ENCODE data around the gene HTR6. TPM values are rescaled to one million over a fixed set of nuclear protein-coding genes. Genes with fewer than 3 reads are reported as not detected.

HTR6 gene
- total RNA-seq, 1 experiment from 2014 or later, result 0.10 TPM

- DNase-seq (ENCODE audit: low read depth, low spot score) (no peak), ATAC-seq (no peak)
- ChIA-PET POLR2A (no interaction called here), CTCF (no interaction called here)
- BruUV-seq (replicated peaks), result no TSS peak
- H3K4me1 ChIP-seq (ENCODE audit: control insufficient read depth, insufficient read depth, low read length), result no peaks in the 10 kb centered on the region
- H3K27me3 ChIP-seq (ENCODE audit: control insufficient read depth, insufficient read depth, low read length), result no peaks in the 10 kb centered on the region
- no peak overlapping the region for H3K4me3 ChIP-seq (ENCODE audit: low read depth in 2 of 2, low read length in 2 of 2)
- intact Hi-C loops (cut with micrococcal nuclease; ENCODE audit: unreplicated experiment), result no loop called here
- H3K36me3 ChIP-seq (ENCODE audit: control insufficient read depth, insufficient read depth, low read length), result no peaks in the 10 kb centered on the region
- H3K9me3 ChIP-seq (ENCODE audit: control insufficient read depth, insufficient read depth, low read depth, low read length), result no peaks in the 10 kb centered on the region
- no peak for TF ChIP-seq TCF7L2 (IDR thresholded peaks at IDR 0.05; ENCODE audit: low read depth, low read length)
- TF ChIP-seq, protein P1, sequence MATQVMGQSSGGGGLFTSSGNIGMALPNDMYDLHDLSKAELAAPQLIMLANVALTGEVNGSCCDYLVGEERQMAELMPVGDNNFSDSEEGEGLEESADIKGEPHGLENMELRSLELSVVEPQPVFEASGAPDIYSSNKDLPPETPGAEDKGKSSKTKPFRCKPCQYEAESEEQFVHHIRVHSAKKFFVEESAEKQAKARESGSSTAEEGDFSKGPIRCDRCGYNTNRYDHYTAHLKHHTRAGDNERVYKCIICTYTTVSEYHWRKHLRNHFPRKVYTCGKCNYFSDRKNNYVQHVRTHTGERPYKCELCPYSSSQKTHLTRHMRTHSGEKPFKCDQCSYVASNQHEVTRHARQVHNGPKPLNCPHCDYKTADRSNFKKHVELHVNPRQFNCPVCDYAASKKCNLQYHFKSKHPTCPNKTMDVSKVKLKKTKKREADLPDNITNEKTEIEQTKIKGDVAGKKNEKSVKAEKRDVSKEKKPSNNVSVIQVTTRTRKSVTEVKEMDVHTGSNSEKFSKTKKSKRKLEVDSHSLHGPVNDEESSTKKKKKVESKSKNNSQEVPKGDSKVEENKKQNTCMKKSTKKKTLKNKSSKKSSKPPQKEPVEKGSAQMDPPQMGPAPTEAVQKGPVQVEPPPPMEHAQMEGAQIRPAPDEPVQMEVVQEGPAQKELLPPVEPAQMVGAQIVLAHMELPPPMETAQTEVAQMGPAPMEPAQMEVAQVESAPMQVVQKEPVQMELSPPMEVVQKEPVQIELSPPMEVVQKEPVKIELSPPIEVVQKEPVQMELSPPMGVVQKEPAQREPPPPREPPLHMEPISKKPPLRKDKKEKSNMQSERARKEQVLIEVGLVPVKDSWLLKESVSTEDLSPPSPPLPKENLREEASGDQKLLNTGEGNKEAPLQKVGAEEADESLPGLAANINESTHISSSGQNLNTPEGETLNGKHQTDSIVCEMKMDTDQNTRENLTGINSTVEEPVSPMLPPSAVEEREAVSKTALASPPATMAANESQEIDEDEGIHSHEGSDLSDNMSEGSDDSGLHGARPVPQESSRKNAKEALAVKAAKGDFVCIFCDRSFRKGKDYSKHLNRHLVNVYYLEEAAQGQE (IDR thresholded peaks at IDR 0.05; ENCODE audit: insufficient read depth in 1 of 2, low read depth in 2 of 2, low read length in 1 of 2), result no peak
- TF ChIP-seq CTCF (IDR thresholded peaks at IDR 0.05), result no peak
- TF ChIP-seq SIN3A (IDR thresholded peaks at IDR 0.05; ENCODE audit: borderline replicate concordance, insufficient read depth, low read depth, low read length), result no peak
- TF ChIP-seq POLR2AphosphoS5 (IDR thresholded peaks at IDR 0.05; ENCODE audit: low read depth, low read length), result no peak
- no peak overlapping the region for H3K27ac ChIP-seq (ENCODE audit: low read length)
- in situ Hi-C loops (cut with HindIII; ENCODE audit: low pct_unique_long_range_greater_than_20kb, low sequenced_read_pairs), result no loop called here
These were observed 24.5 kb downstream of the HTR6 start for GRCh38 chr1:19689085-19689757.

GRCh38 chr1:19689856-19690255, 25.2 kb downstream of the HTR6 start:
- no peak for ATAC-seq
- Histone ChIP-seq H3K4me1 (ENCODE audit: control insufficient read depth, insufficient read depth, low read length) (no peaks in the 10 kb centered on the region), H3K9me3 (ENCODE audit: control insufficient read depth, insufficient read depth, low read depth, low read length) (no peaks in the 10 kb centered on the region), H3K27ac (ENCODE audit: low read length) (no peak overlapping the region), H3K36me3 (ENCODE audit: control insufficient read depth, insufficient read depth, low read length) (no peaks in the 10 kb centered on the region), H3K4me3 (ENCODE audit: low read depth in 2 of 2, low read length in 2 of 2) (no peak overlapping the region), H3K27me3 (ENCODE audit: control insufficient read depth, insufficient read depth, low read length) (no peaks in the 10 kb centered on the region)
- in situ Hi-C loops (cut with HindIII; ENCODE audit: low pct_unique_long_range_greater_than_20kb, low sequenced_read_pairs), result no loop called here
- intact Hi-C loops (cut with micrococcal nuclease; ENCODE audit: unreplicated experiment), result no loop called here
- no TSS peak for BruUV-seq (replicated peaks)
- POLR2A ChIA-PET, result no interaction called here
- DNase-seq (ENCODE audit: low read depth, low spot score), result no peak
- CTCF ChIA-PET, result no interaction called here
- TF ChIP-seq SIN3A (IDR thresholded peaks at IDR 0.05; ENCODE audit: borderline replicate concordance, insufficient read depth, low read depth, low read length) (no peak), TCF7L2 (IDR thresholded peaks at IDR 0.05; ENCODE audit: low read depth, low read length) (no peak)

GRCh38 chr1:19690342-19690741, 25.7 kb downstream of the HTR6 start:
- BruUV-seq (replicated peaks), result no TSS peak
- H3K4me1 ChIP-seq (ENCODE audit: control insufficient read depth, insufficient read depth, low read length), result no peaks in the 10 kb centered on the region
- intact Hi-C loops (cut with micrococcal nuclease; ENCODE audit: unreplicated experiment), result no loop called here
- in situ Hi-C loops (cut with HindIII; ENCODE audit: low pct_unique_long_range_greater_than_20kb, low sequenced_read_pairs), result no loop called here
- ChIA-PET POLR2A (no interaction called here), CTCF (no interaction called here)
- DNase-seq (ENCODE audit: low read depth, low spot score), result no peak
- TF ChIP-seq, protein P1 (IDR thresholded peaks at IDR 0.05; ENCODE audit: insufficient read depth in 1 of 2, low read depth in 2 of 2, low read length in 1 of 2), result no peak
- TF ChIP-seq CTCF (IDR thresholded peaks at IDR 0.05) (no peak), SIN3A (IDR thresholded peaks at IDR 0.05; ENCODE audit: borderline replicate concordance, insufficient read depth, low read depth, low read length) (no peak), TCF7L2 (IDR thresholded peaks at IDR 0.05; ENCODE audit: low read depth, low read length) (no peak)
- no peaks in the 10 kb centered on the region for H3K36me3 ChIP-seq (ENCODE audit: control insufficient read depth, insufficient read depth, low read length)
- no peaks in the 10 kb centered on the region for H3K27me3 ChIP-seq (ENCODE audit: control insufficient read depth, insufficient read depth, low read length)
- H3K27ac ChIP-seq (ENCODE audit: low read length), result no peak overlapping the region
- ATAC-seq, result no peak
- no peaks in the 10 kb centered on the region for H3K9me3 ChIP-seq (ENCODE audit: control insufficient read depth, insufficient read depth, low read depth, low read length)
- no peak overlapping the region for H3K4me3 ChIP-seq (ENCODE audit: low read depth in 2 of 2, low read length in 2 of 2)

Measured in Panc1 (cell line).